H7 (cell line): Measurements from ENCODE around the gene BNIP5. TPM values are rescaled to one million over a fixed set of nuclear protein-coding genes. Genes with fewer than 3 reads are reported as not detected.

ENCODE experiments used
- DNase-seq: peaks from one replicate; pipeline ENCODE4 v3.0.0; 2012
- H3K27me3 ChIP-seq: 2 replicates; pipeline ENCODE4 v1.6.0; 2011; ENCODE audit warnings: mild to moderate bottlenecking, low read length; ENCODE audit not compliant: control insufficient read depth, insufficient read depth
- H3K36me3 ChIP-seq: replicated peaks from 2 replicates; pipeline ENCODE4 v1.5.1; 2011; ENCODE audit warnings: low read length; ENCODE audit not compliant: control insufficient read depth, insufficient read depth
- H3K4me3 ChIP-seq: 2 replicates; pipeline ENCODE4 v1.5.1; 2011; ENCODE audit warnings: low read depth, mild to moderate bottlenecking, control low read depth, low read length, moderate library complexity; ENCODE audit not compliant: insufficient read depth
- total RNA-seq: library from RNA; depleted of rRNA; stranded (reverse); fragments of >200 nt; shearing (Covaris generic); gene quantifications from 2 replicates; pipeline ENCODE4 v1.2.3, GENCODE V29; 2014

BNIP5 gene
- total RNA-seq, 1 experiment from 2014 or later = not detected

GRCh38 chr6:36290668-36291620, 45.7 kb downstream of the BNIP5 start:
- DNase-seq = no peak
- no peak overlapping the region for H3K4me3 ChIP-seq
- no peaks in the 10 kb centered on the region for H3K27me3 ChIP-seq
- no peaks in the 10 kb centered on the region for H3K36me3 ChIP-seq

DNA sequence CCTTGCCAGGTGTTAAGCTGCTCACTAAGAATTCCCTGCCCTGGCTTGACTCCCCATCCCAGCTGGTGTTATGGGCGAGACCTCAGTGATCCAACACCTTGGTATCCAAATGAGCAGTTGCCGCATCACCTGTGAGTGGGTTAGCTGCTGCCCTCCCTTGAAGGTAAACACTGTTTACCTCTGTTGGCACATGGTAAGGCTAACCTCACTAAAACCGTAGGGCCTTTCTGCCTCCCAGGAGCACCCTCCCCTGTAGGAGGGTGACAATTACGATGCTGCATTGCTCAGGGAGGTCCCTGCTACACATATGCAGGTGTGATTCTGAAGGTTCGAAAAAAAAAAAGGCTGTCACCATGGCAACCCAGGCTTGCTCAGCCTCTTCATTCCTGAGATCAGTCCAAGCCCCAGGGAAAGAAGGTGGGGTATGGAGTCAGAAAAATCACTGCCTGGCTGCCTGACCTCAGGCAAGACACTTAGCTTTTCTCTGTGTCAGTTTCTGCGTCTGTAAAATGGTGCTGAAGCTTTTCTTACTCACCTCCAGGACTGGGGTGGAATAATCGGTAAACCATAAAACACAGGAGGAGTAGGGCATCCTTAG, 47.3 kb downstream of the BNIP5 start:
- no peaks in the 10 kb centered on the region for H3K27me3 ChIP-seq
- peak; percentile 75 for DNase-seq
- no peak overlapping the region for H3K4me3 ChIP-seq
- H3K36me3 ChIP-seq = no peaks in the 10 kb centered on the region

GRCh38 chr6:36286858-36287257, 49.8 kb downstream of the BNIP5 start:
- Histone ChIP-seq H3K27me3 (no peaks in the 10 kb centered on the region), H3K36me3 (no peaks in the 10 kb centered on the region), H3K4me3 (no peak overlapping the region)
- no peak for DNase-seq

DNA sequence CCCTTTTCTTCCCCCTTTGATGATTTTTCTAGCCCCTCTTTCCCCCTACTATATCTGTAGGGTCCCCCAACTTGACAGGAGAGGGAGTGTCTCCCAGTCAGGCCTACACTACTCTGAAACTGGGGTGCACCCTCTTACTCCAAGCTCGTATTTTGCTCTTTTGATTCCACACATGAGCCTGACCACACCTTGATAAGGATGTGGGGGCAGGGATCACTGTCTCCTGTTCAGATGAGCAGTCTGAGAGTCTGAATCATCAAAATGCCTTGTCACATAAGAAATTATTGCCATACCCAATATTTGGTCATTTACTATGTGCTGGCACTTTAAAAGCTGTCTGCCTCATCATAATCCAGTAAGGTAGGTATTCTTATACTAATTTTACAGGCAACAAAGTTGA, 50.9 kb downstream of the BNIP5 start:
- Histone ChIP-seq H3K4me3 (no peak overlapping the region), H3K36me3 (no peaks in the 10 kb centered on the region), H3K27me3 (no peaks in the 10 kb centered on the region)
- no peak for DNase-seq

GRCh38 chr6:36285187-36285671, 51.5 kb downstream of the BNIP5 start:
- Histone ChIP-seq H3K27me3 (no peaks in the 10 kb centered on the region), H3K4me3 (no peak overlapping the region)
- peak; percentile 96 for DNase-seq

GRCh38 chr6:36284359-36284758, 52.3 kb downstream of the BNIP5 start:
- DNase-seq = no peak
- H3K36me3 ChIP-seq = no peaks in the 10 kb centered on the region
- no peaks in the 10 kb centered on the region for H3K27me3 ChIP-seq
- H3K4me3 ChIP-seq = no peak overlapping the region

More at GRCh38 chr6:36285187-36285671, 51.5 kb downstream of the BNIP5 start:
- H3K36me3 ChIP-seq = no peaks in the 10 kb centered on the region

DNA sequence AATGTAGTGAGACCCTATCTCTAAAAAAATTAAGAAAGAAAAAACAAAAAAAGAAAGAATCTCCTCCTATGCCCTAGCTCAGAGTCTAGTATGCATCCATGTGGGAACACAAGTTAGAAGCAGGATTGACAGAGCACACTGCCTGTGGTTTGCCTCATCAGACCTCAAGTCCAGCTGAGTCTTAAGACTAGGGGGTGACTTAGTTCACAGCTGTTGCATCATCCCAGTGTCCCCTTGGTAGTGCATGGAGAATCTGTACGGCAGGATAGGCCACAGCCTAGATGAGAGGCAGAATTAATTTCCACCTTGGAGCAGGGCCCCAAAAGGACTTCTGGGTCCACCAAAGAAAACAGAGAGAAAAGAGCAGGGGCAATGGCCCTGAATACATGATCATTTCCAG, 53.1 kb downstream of the BNIP5 start:
- H3K4me3 ChIP-seq = no peak overlapping the region
- DNase-seq = no peak
- H3K27me3 ChIP-seq = no peaks in the 10 kb centered on the region
- no peaks in the 10 kb centered on the region for H3K36me3 ChIP-seq

DNA sequence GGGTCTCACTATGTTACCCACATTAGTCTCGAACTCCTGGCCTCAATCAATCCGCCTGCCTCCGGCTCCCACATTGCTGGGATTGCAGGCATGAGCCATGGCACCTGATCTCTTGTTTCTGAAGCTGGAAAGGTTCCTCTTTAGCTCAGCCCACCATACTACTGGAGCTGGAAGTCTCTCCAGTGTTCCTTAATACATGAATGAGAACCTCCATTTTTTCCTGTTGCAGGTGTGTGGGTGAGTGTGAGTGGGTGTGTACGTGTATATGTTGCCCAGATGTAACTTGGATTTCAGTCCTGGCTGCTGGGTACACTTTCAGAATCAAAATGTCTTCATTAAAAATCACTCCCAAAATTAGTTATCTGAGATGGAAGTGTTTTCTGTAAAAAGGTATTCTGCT, 55.7 kb downstream of the BNIP5 start:
- H3K27me3 ChIP-seq = no peaks in the 10 kb centered on the region
- DNase-seq = no peak
- H3K36me3 ChIP-seq = no peaks in the 10 kb centered on the region
- no peak overlapping the region for H3K4me3 ChIP-seq

- no peak for DNase-seq
- Histone ChIP-seq H3K36me3 (no peaks in the 10 kb centered on the region), H3K4me3 (no peak overlapping the region), H3K27me3 (no peaks in the 10 kb centered on the region)
Measured at GRCh38 chr6:36280467-36280866, 56.2 kb downstream of the BNIP5 start.

GRCh38 chr6:36277946-36278470, 58.7 kb downstream of the BNIP5 start:
- no peak for DNase-seq
- Histone ChIP-seq H3K4me3 (no peak overlapping the region), H3K36me3 (no peaks in the 10 kb centered on the region), H3K27me3 (no peaks in the 10 kb centered on the region)

DNA sequence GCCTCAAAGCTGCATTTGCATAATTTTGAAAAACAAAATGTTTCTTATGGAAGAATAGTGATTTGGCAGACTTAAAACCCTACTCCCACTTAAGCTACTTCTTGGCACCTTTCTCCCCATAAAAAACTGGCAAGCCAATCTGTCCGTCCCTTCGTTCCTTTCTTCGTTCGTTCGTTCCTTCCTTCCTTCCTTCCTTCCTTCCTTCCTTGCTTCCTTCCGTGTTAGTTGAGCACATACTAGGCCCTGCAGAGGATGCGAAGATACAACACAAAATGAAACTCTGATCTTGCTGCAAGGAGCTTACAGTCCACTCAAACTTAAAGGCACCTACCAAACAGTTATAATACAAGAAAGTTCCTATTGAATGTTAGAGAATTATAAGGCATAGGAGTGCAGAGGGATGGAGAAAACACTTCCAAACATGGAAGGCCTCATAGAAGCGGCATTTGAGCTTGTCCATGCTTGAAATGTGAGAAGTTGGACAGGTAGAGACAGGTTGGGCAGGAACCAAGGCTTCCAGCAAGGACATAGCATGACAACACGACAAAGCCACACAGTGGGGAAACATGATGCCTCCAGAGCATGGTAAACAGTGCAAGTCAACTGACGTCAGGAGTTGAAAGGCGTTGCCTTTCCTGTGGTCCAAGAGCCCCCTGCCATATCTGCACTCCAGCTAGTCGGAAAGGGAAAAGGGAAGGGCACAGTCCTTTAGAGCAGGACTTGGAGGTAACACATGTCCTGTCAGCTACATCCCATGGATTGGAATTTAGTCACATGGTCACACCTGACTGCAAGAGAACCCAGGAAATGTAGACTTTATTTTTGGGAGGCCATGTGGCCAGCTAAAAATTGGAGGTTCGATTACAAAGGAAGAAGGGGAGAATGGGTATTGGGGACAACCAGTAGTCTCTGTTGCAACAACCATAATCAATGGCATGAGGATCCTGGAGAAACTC, 59.8 kb downstream of the BNIP5 start:
- H3K36me3 ChIP-seq = no peaks in the 10 kb centered on the region
- no peaks in the 10 kb centered on the region for H3K27me3 ChIP-seq
- DNase-seq = no peak
- no peak overlapping the region for H3K4me3 ChIP-seq

- no peaks in the 10 kb centered on the region for H3K27me3 ChIP-seq
- H3K36me3 ChIP-seq = no peaks in the 10 kb centered on the region
- H3K4me3 ChIP-seq = no peak overlapping the region
- no peak for DNase-seq
Measured at GRCh38 chr6:36273802-36274514, 62.7 kb downstream of the BNIP5 start.

GRCh38 chr6:36273067-36273466, 63.6 kb downstream of the BNIP5 start:
- DNase-seq = no peak
- Histone ChIP-seq H3K36me3 (no peaks in the 10 kb centered on the region), H3K4me3 (no peak overlapping the region), H3K27me3 (no peaks in the 10 kb centered on the region)
